K562 (cell line): ENCODE measurements around the gene DUS1L. TPM values are rescaled to one million over a fixed set of nuclear protein-coding genes. Genes with fewer than 3 reads are reported as not detected.

Experiments used
- ARID4B ChIP-seq: sonication (generic); formaldehyde crosslinking; IDR thresholded peaks from 2 replicates; pipeline ENCODE4 v1.8.0; 2022; ENCODE audit warnings: mild to moderate bottlenecking, missing genetic modification reagents
- FIP1L1 ChIP-seq: fragments of 200-400 bp; formaldehyde crosslinking; IDR thresholded peaks from 2 replicates; pipeline ENCODE4 v1.6.1; 2018; ENCODE audit warnings: mild to moderate bottlenecking, low read depth, low read length; ENCODE audit not compliant: poor library complexity, severe bottlenecking
- HMG20B ChIP-seq: fragments of 250-450 bp; sonication (Bioruptor Pico); IDR thresholded peaks from 2 replicates; pipeline ENCODE4 v1.5.0; 2021; ENCODE audit warnings: mild to moderate bottlenecking
- LARP7 ChIP-seq: fragments of 450-650 bp; IDR thresholded peaks from 2 replicates; pipeline ENCODE4 v1.6.1; 2016
- RBM14 ChIP-seq: fragments of 200-400 bp; formaldehyde crosslinking; IDR thresholded peaks from 2 replicates; pipeline ENCODE4 v1.6.1; 2018; ENCODE audit warnings: low read depth, mild to moderate bottlenecking, low read length, moderate library complexity, borderline replicate concordance; ENCODE audit not compliant: insufficient read depth
- SAFB2 ChIP-seq: fragments of 200-400 bp; formaldehyde crosslinking; IDR thresholded peaks from 2 replicates; pipeline ENCODE4 v1.6.1; 2018; ENCODE audit warnings: borderline replicate concordance, low read length, low read depth, moderate library complexity; ENCODE audit not compliant: severe bottlenecking
- SNRNP70 ChIP-seq: fragments of 200-400 bp; formaldehyde crosslinking; optimal IDR thresholded peaks from 2 replicates; pipeline ENCODE3; 2017; ENCODE audit warnings: low read depth, low read length
- TCFL5 ChIP-seq: fragments of 250-450 bp; sonication (Bioruptor Pico); conservative IDR thresholded peaks from 2 replicates; pipeline ENCODE4 v1.6.1; 2021; ENCODE audit warnings: mild to moderate bottlenecking, moderate library complexity, matching md5 sums
- YBX1 ChIP-seq: fragments of 450-650 bp; IDR thresholded peaks from 2 replicates; pipeline ENCODE4 v1.7.1; 2016; ENCODE audit warnings: mild to moderate bottlenecking
- ZHX1 ChIP-seq: fragments of 150-350 bp; conservative IDR thresholded peaks from 2 replicates; pipeline ENCODE4 v1.6.1; 2014; ENCODE audit warnings: low read length
- ZNF398 ChIP-seq: fragments of 250-450 bp; sonication (Bioruptor Pico); IDR thresholded peaks from 2 replicates; pipeline ENCODE4 v1.8.0; 2021; ENCODE audit warnings: moderate library complexity, mild to moderate bottlenecking, inconsistent platforms
- polyA plus RNA-seq, 8 experiments: library from polyadenylated mRNA; depleted of rRNA in 4 of 8; stranded (reverse) in 5 of 8; unstranded in 3 of 8; fragments of >200 nt; fragmentation: Nextera tagmentation in 2 of 8; fragmentation: Illumina TruSeq in 1 of 8; extraction: Ambion mirVana in 2 of 8; extraction: Trizol in 1 of 8; gene quantifications; 2 replicates each; pipeline versions ENCODE4 v1.2.1 to v1.2.3, GENCODE V29; 2011 to 2014; ENCODE audit warnings: inconsistent platforms in 1 of 8, missing spikeins in 1 of 8
- total RNA-seq, 7 experiments: library from RNA; depleted of rRNA in 6 of 7; stranded (reverse); fragments of >200 nt in 6 of 7; fragmentation: Illumina TruSeq in 2 of 7; extraction: Trizol in 2 of 7; gene quantifications; 2 replicates each; pipeline versions ENCODE4 v1.2.1 to v1.2.3, GENCODE V29; 2011 to 2021; ENCODE audit warnings: low replicate concordance in 1 of 7

Gene DUS1L
- total and polyA plus RNA-seq, 9 of the 15 experiments (the other 6 are each of a cell fraction or from before 2014, with no cell fraction given): 7.8 to 210 (median 83.9) TPM

GRCh38 chr17:82094931-82095776 is 29.6 kb upstream of the DUS1L start (continued):
- TF ChIP-seq ZHX1 (no peak), ARID4B (CRISPR knock-in tag) (no peak), SAFB2 (no peak), ZNF398 (CRISPR knock-in tag) (no peak), RBM14 (no peak), FIP1L1 (peak; percentile 57), LARP7 (no peak), HMG20B (CRISPR knock-in tag) (no peak), TCFL5 (no peak), SNRNP70 (peak; percentile 30), YBX1 (no peak)
